Transverse colon (tissue), 4 donors: Measurements from ENCODE around the gene ITGA6. TPM values are rescaled to one million over a fixed set of nuclear protein-coding genes. Genes with fewer than 3 reads are reported as not detected.

Source experiments
- DNase-seq: peaks from one replicate; pipeline ENCODE4 v3.0.0-alpha.2; 2019
- H3K27ac ChIP-seq, 4 donors: fragments of 200-600 bp; sonication (generic); 2 replicates each; pipeline ENCODE4 v1.5.1; 2016 to 2018; ENCODE audit warnings: inconsistent platforms in 4 of 4
- H3K27me3 ChIP-seq: fragments of 200-600 bp; sonication (generic); 2 replicates; pipeline ENCODE4 v1.5.1; 2017; ENCODE audit warnings: inconsistent platforms
- H3K36me3 ChIP-seq, 4 donors: fragments of 200-600 bp; sonication (generic); 2 replicates each; pipeline ENCODE4 v1.5.1; 2017 to 2019; ENCODE audit warnings: inconsistent platforms in 4 of 4
- H3K4me1 ChIP-seq, 4 donors: fragments of 200-600 bp; sonication (generic); 2 replicates each; pipeline ENCODE4 v1.5.1; 2017 to 2020; ENCODE audit warnings: inconsistent platforms in 4 of 4
- H3K4me3 ChIP-seq, 4 donors: fragments of 200-600 bp; sonication (generic); 1 replicate in 1 of 4; 2 replicates in 3 of 4; pipeline versions ENCODE4 v1.5.1 to v1.6.1; 2017 to 2019; ENCODE audit warnings: inconsistent platforms in 4 of 4
- H3K9me3 ChIP-seq, 2 donors: fragments of 200-600 bp; sonication (generic); 2 replicates each; pipeline ENCODE4 v1.5.1; 2017 to 2019; ENCODE audit warnings: inconsistent platforms in 2 of 2
- CTCF ChIP-seq, 5 experiments: fragments of 200-600 bp in 3 of 5; fragments of 450-650 bp in 2 of 5; sonication (generic) in 3 of 5; IDR thresholded peaks; 1 replicate in 2 of 5; 2 replicates in 3 of 5; pipeline ENCODE4 v1.5.1; 2016 to 2017; ENCODE audit warnings: antibody characterized with exemption in 5 of 5, inconsistent platforms in 3 of 5, mild to moderate bottlenecking in 2 of 5, moderate library complexity in 1 of 5
- EP300 ChIP-seq: sonication (generic); formaldehyde crosslinking; IDR thresholded peaks from one replicate; pipeline ENCODE4 v1.6.1; 2017; ENCODE audit warnings: antibody characterized with exemption, low read depth
- POLR2A ChIP-seq: fragments of 450-650 bp; IDR thresholded peaks from one replicate; pipeline ENCODE4 v1.6.1; 2016; ENCODE audit warnings: antibody characterized with exemption, mild to moderate bottlenecking, moderate library complexity
- POLR2AphosphoS5 ChIP-seq, 3 donors: sonication (generic); formaldehyde crosslinking; IDR thresholded peaks; one replicate each; pipeline ENCODE4 v1.6.1; 2016; ENCODE audit warnings: antibody characterized with exemption in 3 of 3
- WGBS, 2 donors: methylation state at CpG; one replicate each; pipeline ENCODE4 v1.1.5; 2018; ENCODE audit warnings: low coverage in 1 of 2; 5-methylcytosine and 5-hydroxymethylcytosine counted together
- in situ Hi-C, 4 donors: fragments of 200-750 bp; cut with MboI; loops; one replicate each; pipeline versions ENCODE4 v1.15.0 to v1.15.1; 2017; ENCODE audit warnings: low sequenced_read_pairs in 3 of 4, low pct_ligation_motif_present in 1 of 4, low pct_unique_long_range_greater_than_20kb in 1 of 4
- intact Hi-C: fragments of 100-400 bp; cut with DNase I; formaldehyde crosslinking; loops from one replicate; pipeline ENCODE4 v1.15.1; 2023; ENCODE audit warnings: low total_unique reads
- total RNA-seq, 4 donors: library from RNA; depleted of rRNA; stranded (reverse); fragments of >200 nt; gene quantifications; one replicate each; pipeline ENCODE4 v1.1.0, GENCODE V29; 2016

ITGA6 gene
- total RNA-seq, 4 donors from 2014 or later, result 80.4 to 267 (median 207) TPM

- Histone ChIP-seq H3K4me3 (no peak overlapping the region), H3K27me3 (no peaks in the 10 kb centered on the region), H3K9me3 (peaks cover 15 to 31% of the 10 kb centered on the region in 2 donors), H3K27ac (no peak overlapping the region), H3K4me1 (no peaks in the 10 kb centered on the region), H3K36me3 (no peaks in the 10 kb centered on the region)
- in situ Hi-C loops, result no loop called here
- intact Hi-C loops, result no loop called here
- 60 to 70% methylated on average over 4 to 5 of the region's 5 CpGs for WGBS, 2 donors
- no peak for TF ChIP-seq POLR2A
- no peak for TF ChIP-seq POLR2AphosphoS5 (IDR thresholded peaks at IDR 0.05)
- TF ChIP-seq EP300, result no peak
- TF ChIP-seq CTCF (IDR thresholded peaks at IDR 0.05), result no peak
- no peak for DNase-seq
These were observed 85.6 kb downstream of the ITGA6 start for GRCh38 chr2:172512810-172513523.

GRCh38 chr2:172513524-172513900 is 86.1 kb downstream of the ITGA6 start:
- peaks cover 15 to 31% of the 10 kb centered on the region in 2 donors for H3K9me3 ChIP-seq
- TF ChIP-seq CTCF (IDR thresholded peaks at IDR 0.05), result no peak
- TF ChIP-seq EP300, result no peak
- TF ChIP-seq POLR2A, result no peak
- in situ Hi-C loops, result no loop called here
- H3K27ac ChIP-seq, result no peak overlapping the region
- intact Hi-C loops, result no loop called here
- DNase-seq, result no peak
- H3K36me3 ChIP-seq, result no peaks in the 10 kb centered on the region
- WGBS, 2 donors, result 98 to 100% methylated on average over 1 to 6 of the region's 6 CpGs
- no peaks in the 10 kb centered on the region for H3K27me3 ChIP-seq
- H3K4me3 ChIP-seq, result no peak overlapping the region
- H3K4me1 ChIP-seq, result no peaks in the 10 kb centered on the region

GRCh38 chr2:172513935-172514586 is 86.7 kb downstream of the ITGA6 start:
- H3K27me3 ChIP-seq, result no peaks in the 10 kb centered on the region
- H3K36me3 ChIP-seq, result no peaks in the 10 kb centered on the region
- no peak overlapping the region for H3K4me3 ChIP-seq
- no peak for TF ChIP-seq POLR2A
- no peak for TF ChIP-seq EP300
- TF ChIP-seq CTCF (IDR thresholded peaks at IDR 0.05), result no peak
- no peak for TF ChIP-seq POLR2AphosphoS5 (IDR thresholded peaks at IDR 0.05)
- no peak for DNase-seq
- H3K9me3 ChIP-seq, result peaks cover 15 to 31% of the 10 kb centered on the region in 2 donors
- WGBS, 2 donors, result 86 to 92% methylated on average over 9 to 15 of the region's 15 CpGs
- H3K27ac ChIP-seq, result no peak overlapping the region
- H3K4me1 ChIP-seq, result no peaks in the 10 kb centered on the region
- in situ Hi-C loops, result no loop called here
- intact Hi-C loops, result no loop called here

GRCh38 chr2:172516299-172516698 is 88.9 kb downstream of the ITGA6 start:
- Histone ChIP-seq H3K4me1 (no peaks in the 10 kb centered on the region), H3K9me3 (peaks cover 15 to 31% of the 10 kb centered on the region in 2 donors), H3K4me3 (no peak overlapping the region), H3K27ac (no peak overlapping the region), H3K27me3 (no peaks in the 10 kb centered on the region), H3K36me3 (no peaks in the 10 kb centered on the region)
- WGBS, 2 donors, result 40% methylated on average over 1 of the region's 1 CpG; no CpG with 5 or more reads in 1 of the 2 donors
- intact Hi-C loops (no loop called here), in situ Hi-C loops (no loop called here)
- DNase-seq, result no peak
- TF ChIP-seq EP300 (no peak), POLR2A (no peak), POLR2AphosphoS5 (IDR thresholded peaks at IDR 0.05) (no peak), CTCF (IDR thresholded peaks at IDR 0.05) (no peak)
